Naive B cell (primary cell): ENCODE results near the gene SUCO. TPM values are rescaled to one million over a fixed set of nuclear protein-coding genes. Genes with fewer than 3 reads are reported as not detected.
A peak's percentile ranks its signal among the peaks of the same experiment; 100 is the strongest.
"Not testable (repeated sequence)": the region's sequence is repeated elsewhere in the genome, so short reads cannot be mapped to it uniquely, and the experiment has no call there.

Experiments
- ATAC-seq, 2 donors: fragments of 150-1000 bp; cut with Tn5 transposase; 2 replicates each; pipeline ENCODE4 v1.10.0; 2021; ENCODE audit warnings: low read depth in 2 of 2, mild to moderate bottlenecking in 2 of 2, moderate library complexity in 2 of 2
- DNase-seq: peaks from one replicate; pipeline ENCODE4 v3.0.0; 2022
- H3K27ac Mint-ChIP-seq, 6 donors: one replicate each; pipeline ENCODE4 v1.8.0; 2020 to 2022; ENCODE audit warnings: mild to moderate bottlenecking in 6 of 6, mixed read lengths in 6 of 6, moderate library complexity in 5 of 6, inconsistent platforms in 2 of 6
- H3K27me3 Mint-ChIP-seq, 3 donors: one replicate each; pipeline ENCODE4 v1.8.0; 2021 to 2022; ENCODE audit warnings: mixed read lengths in 3 of 3, mild to moderate bottlenecking in 1 of 3
- H3K36me3 Mint-ChIP-seq, 2 donors: one replicate each; pipeline ENCODE4 v1.8.0; 2020 to 2022; ENCODE audit warnings: mixed read lengths in 2 of 2, inconsistent platforms in 1 of 2, mild to moderate bottlenecking in 1 of 2
- H3K4me1 Mint-ChIP-seq, 3 donors: one replicate each; pipeline ENCODE4 v1.8.0; 2020 to 2022; ENCODE audit warnings: mixed read lengths in 3 of 3, inconsistent platforms in 1 of 3, mild to moderate bottlenecking in 1 of 3, moderate library complexity in 1 of 3
- H3K4me3 Mint-ChIP-seq, 8 donors: one replicate each; pipeline ENCODE4 v1.8.0; 2020 to 2022; ENCODE audit warnings: mild to moderate bottlenecking in 8 of 8, mixed read lengths in 8 of 8, moderate library complexity in 8 of 8, inconsistent platforms in 2 of 8
- H3K9me3 Mint-ChIP-seq, 7 donors: one replicate each; pipeline ENCODE4 v1.8.0; 2020 to 2022; ENCODE audit warnings: mixed read lengths in 7 of 7, mild to moderate bottlenecking in 5 of 7, inconsistent platforms in 2 of 7, moderate library complexity in 1 of 7
- polyA plus RNA-seq, 6 donors: library from polyadenylated mRNA; unstranded; fragments of 300-500 nt; fragmentation: Illumina TruSeq; gene quantifications; one replicate each; pipeline ENCODE4 v1.2.3, GENCODE V29; 2021; ENCODE audit warnings: low read depth in 6 of 6

The SUCO gene
- polyA plus RNA-seq = 10 to 100 TPM; 18.6 to 22.0 (median 20.6) TPM

- Mint-ChIP-seq H3K4me3 (peak within 1 kb of the TSS; percentile 91 to 100 (median 99)), H3K9me3 (no peaks in the 10 kb centered on the region), H3K27ac (peak within 1 kb of the TSS; percentile 99 to 100 (median 100)), H3K36me3 (no peaks in the 10 kb centered on the region), H3K27me3 (peaks cover 0 to 15% (median 0%) of the 10 kb centered on the region in 3 donors), H3K4me1 (peaks cover 41 to 51% (median 50%) of the 10 kb centered on the region in 3 donors)
- ATAC-seq = peak; percentile 72 to 74
- DNase-seq = peak; percentile 100
Observed at GRCh38 chr1:172532700-172533512, at the start of gene SUCO. Gene SUCO (plus strand): TSS chr1:172533150. CDS start chr1:172533436, 286 bp downstream.

- ATAC-seq (no peak), DNase-seq (no peak)
- H3K27ac Mint-ChIP-seq = no peak overlapping the region
- H3K27me3 Mint-ChIP-seq = peaks cover 8 to 35% (median 20%) of the 10 kb centered on the region in 3 donors
- peaks cover 0 to 6% (median 4%) of the 10 kb centered on the region in 3 donors for H3K4me1 Mint-ChIP-seq
- H3K9me3 Mint-ChIP-seq = peaks cover 0 to 4% (median 0%) of the 10 kb centered on the region in 7 donors
- H3K4me3 Mint-ChIP-seq = no peak overlapping the region
- no peaks in the 10 kb centered on the region for H3K36me3 Mint-ChIP-seq
Observed at GRCh38 chr1:172483448-172483847, 49.5 kb upstream of the SUCO start.

- Mint-ChIP-seq H3K4me3 (no peak overlapping the region), H3K36me3 (no peaks in the 10 kb centered on the region), H3K9me3 (peaks cover 0 to 4% (median 0%) of the 10 kb centered on the region in 7 donors), H3K4me1 (peaks cover 0 to 6% (median 4%) of the 10 kb centered on the region in 3 donors), H3K27me3 (peaks cover 8 to 35% (median 22%) of the 10 kb centered on the region in 3 donors), H3K27ac (no peak overlapping the region)
- no peak for ATAC-seq
- no peak for DNase-seq
Observed at GRCh38 chr1:172484252-172484651, 48.7 kb upstream of the SUCO start.

GRCh38 chr1:172485626-172486025 lies 47.3 kb upstream of the SUCO start:
- Mint-ChIP-seq H3K9me3 (peaks cover 0 to 4% (median 0%) of the 10 kb centered on the region in 7 donors), H3K27me3 (peaks cover 10 to 30% (median 28%) of the 10 kb centered on the region in 3 donors), H3K36me3 (no peaks in the 10 kb centered on the region), H3K27ac (no peak overlapping the region), H3K4me1 (peaks cover 0 to 6% (median 4%) of the 10 kb centered on the region in 3 donors), H3K4me3 (no peak overlapping the region)
- ATAC-seq = no peak
- no peak for DNase-seq

GRCh38 chr1:172486805-172487454 lies 46.0 kb upstream of the SUCO start:
- H3K27ac Mint-ChIP-seq = no peak overlapping the region

GRCh38 chr1:172487550-172487949 lies 45.4 kb upstream of the SUCO start:
- no peak for ATAC-seq
- Mint-ChIP-seq H3K36me3 (no peaks in the 10 kb centered on the region), H3K4me1 (peaks cover 0 to 6% (median 4%) of the 10 kb centered on the region in 3 donors), H3K27me3 (peaks cover 14 to 50% (median 42%) of the 10 kb centered on the region in 3 donors), H3K27ac (no peak overlapping the region), H3K9me3 (peaks cover 0 to 4% (median 0%) of the 10 kb centered on the region in 7 donors), H3K4me3 (no peak overlapping the region)
- no peak for DNase-seq

More at GRCh38 chr1:172486805-172487454, 46.0 kb upstream of the SUCO start:
- peaks cover 0 to 6% (median 4%) of the 10 kb centered on the region in 3 donors for H3K4me1 Mint-ChIP-seq
- H3K9me3 Mint-ChIP-seq = peaks cover 0 to 4% (median 0%) of the 10 kb centered on the region in 7 donors
- DNase-seq = no peak
- H3K27me3 Mint-ChIP-seq = peaks cover 14 to 43% (median 37%) of the 10 kb centered on the region in 3 donors
- H3K36me3 Mint-ChIP-seq = no peaks in the 10 kb centered on the region
- no peak for ATAC-seq
- H3K4me3 Mint-ChIP-seq = no peak overlapping the region

GRCh38 chr1:172488393-172488792 lies 44.6 kb upstream of the SUCO start:
- no peak overlapping the region for H3K4me3 Mint-ChIP-seq
- peaks cover 0 to 4% (median 0%) of the 10 kb centered on the region in 7 donors for H3K9me3 Mint-ChIP-seq
- no peak overlapping the region for H3K27ac Mint-ChIP-seq
- peaks cover 14 to 50% (median 42%) of the 10 kb centered on the region in 3 donors for H3K27me3 Mint-ChIP-seq
- no peaks in the 10 kb centered on the region for H3K36me3 Mint-ChIP-seq
- DNase-seq (no peak), ATAC-seq (no peak)
- H3K4me1 Mint-ChIP-seq = peaks cover 0 to 6% (median 4%) of the 10 kb centered on the region in 3 donors

- no peak for ATAC-seq
- DNase-seq = no peak
- Mint-ChIP-seq H3K36me3 (no peaks in the 10 kb centered on the region), H3K4me3 (no peak overlapping the region), H3K27me3 (peaks cover 14 to 52% (median 38%) of the 10 kb centered on the region in 3 donors), H3K27ac (no peak overlapping the region), H3K9me3 (peaks cover 0 to 4% (median 0%) of the 10 kb centered on the region in 7 donors), H3K4me1 (peaks cover 0 to 5% (median 0%) of the 10 kb centered on the region in 3 donors)
Observed at GRCh38 chr1:172489847-172490246, 43.1 kb upstream of the SUCO start.

- DNase-seq (no peak), ATAC-seq (no peak)
- H3K4me1 Mint-ChIP-seq = no peaks in the 10 kb centered on the region
- H3K4me3 Mint-ChIP-seq = no peak overlapping the region
- H3K27me3 Mint-ChIP-seq = peaks cover 6 to 35% (median 34%) of the 10 kb centered on the region in 3 donors
- H3K27ac Mint-ChIP-seq = no peak overlapping the region
- no peaks in the 10 kb centered on the region for H3K36me3 Mint-ChIP-seq
- no peaks in the 10 kb centered on the region for H3K9me3 Mint-ChIP-seq
Observed at GRCh38 chr1:172492421-172492820, 40.5 kb upstream of the SUCO start.

GRCh38 chr1:172494166-172494565 lies 38.8 kb upstream of the SUCO start:
- no peak for DNase-seq
- no peak overlapping the region for H3K27ac Mint-ChIP-seq
- peaks cover 6 to 30% (median 25%) of the 10 kb centered on the region in 3 donors for H3K27me3 Mint-ChIP-seq
- ATAC-seq = no peak
- H3K9me3 Mint-ChIP-seq = no peaks in the 10 kb centered on the region
- H3K4me1 Mint-ChIP-seq = no peaks in the 10 kb centered on the region
- H3K36me3 Mint-ChIP-seq = no peaks in the 10 kb centered on the region
- no peak overlapping the region for H3K4me3 Mint-ChIP-seq

- H3K27ac Mint-ChIP-seq, H3K36me3 Mint-ChIP-seq, H3K9me3 Mint-ChIP-seq, H3K4me1 Mint-ChIP-seq, H3K4me3 Mint-ChIP-seq, DNase-seq, ATAC-seq: not testable (repeated sequence)
- peaks cover 0 to 22% (median 13%) of the 10 kb centered on the region in 3 donors for H3K27me3 Mint-ChIP-seq
Observed at GRCh38 chr1:172496127-172496526, 36.8 kb upstream of the SUCO start.

- H3K27ac Mint-ChIP-seq = no peak overlapping the region
- no peaks in the 10 kb centered on the region for H3K36me3 Mint-ChIP-seq
- H3K9me3 Mint-ChIP-seq = no peaks in the 10 kb centered on the region
- DNase-seq = no peak
- ATAC-seq = no peak
- peaks cover 0 to 21% (median 10%) of the 10 kb centered on the region in 3 donors for H3K27me3 Mint-ChIP-seq
- no peaks in the 10 kb centered on the region for H3K4me1 Mint-ChIP-seq
- no peak overlapping the region for H3K4me3 Mint-ChIP-seq
Observed at GRCh38 chr1:172496678-172497077, 36.3 kb upstream of the SUCO start.

- no peaks in the 10 kb centered on the region for H3K9me3 Mint-ChIP-seq
- H3K4me3 Mint-ChIP-seq = no peak overlapping the region
- ATAC-seq (no peak), DNase-seq (no peak)
- H3K27ac Mint-ChIP-seq = no peak overlapping the region
- H3K4me1 Mint-ChIP-seq = no peaks in the 10 kb centered on the region
- H3K27me3 Mint-ChIP-seq = peaks cover 0 to 19% (median 6%) of the 10 kb centered on the region in 3 donors
- H3K36me3 Mint-ChIP-seq = no peaks in the 10 kb centered on the region
Observed at GRCh38 chr1:172497230-172497629, 35.7 kb upstream of the SUCO start.
